ENCODE measurements around the gene SPTLC3.

DNA sequence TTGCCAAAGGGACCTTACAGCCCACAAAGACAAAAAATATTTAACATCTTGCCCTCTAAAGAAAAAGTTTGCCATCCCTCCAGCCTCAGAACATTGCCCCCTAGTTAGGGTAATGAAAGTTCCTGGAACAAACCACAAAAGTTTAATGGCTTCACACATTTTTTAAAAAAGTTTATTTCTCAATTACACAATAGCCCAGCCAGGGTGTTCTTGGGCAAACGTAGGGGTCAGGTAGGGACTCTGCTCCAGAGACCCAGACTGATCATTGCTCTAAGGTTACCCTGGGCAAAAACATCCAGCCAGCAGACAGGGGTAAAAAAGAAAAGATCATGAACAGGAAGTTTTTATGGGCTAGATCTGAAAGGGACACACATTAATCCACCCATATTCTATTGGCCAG is 207.8 kb downstream of the SPTLC3 start:
- no peak for TF ChIP-seq EZH2 (conservative IDR thresholded peaks at IDR 0.05; ENCODE audit: low read depth, low read length)
- no peak for TF ChIP-seq ZNF83 (CRISPR knock-in tag; IDR thresholded peaks at IDR 0.05; ENCODE audit: borderline replicate concordance)
- TF ChIP-seq, protein P1, sequence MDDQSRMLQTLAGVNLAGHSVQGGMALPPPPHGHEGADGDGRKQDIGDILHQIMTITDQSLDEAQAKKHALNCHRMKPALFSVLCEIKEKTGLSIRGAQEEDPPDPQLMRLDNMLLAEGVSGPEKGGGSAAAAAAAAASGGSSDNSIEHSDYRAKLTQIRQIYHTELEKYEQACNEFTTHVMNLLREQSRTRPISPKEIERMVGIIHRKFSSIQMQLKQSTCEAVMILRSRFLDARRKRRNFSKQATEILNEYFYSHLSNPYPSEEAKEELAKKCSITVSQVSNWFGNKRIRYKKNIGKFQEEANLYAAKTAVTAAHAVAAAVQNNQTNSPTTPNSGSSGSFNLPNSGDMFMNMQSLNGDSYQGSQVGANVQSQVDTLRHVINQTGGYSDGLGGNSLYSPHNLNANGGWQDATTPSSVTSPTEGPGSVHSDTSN (CRISPR knock-in tag; IDR thresholded peaks at IDR 0.05; ENCODE audit: borderline replicate concordance), result no peak
- TF ChIP-seq, protein P2, sequence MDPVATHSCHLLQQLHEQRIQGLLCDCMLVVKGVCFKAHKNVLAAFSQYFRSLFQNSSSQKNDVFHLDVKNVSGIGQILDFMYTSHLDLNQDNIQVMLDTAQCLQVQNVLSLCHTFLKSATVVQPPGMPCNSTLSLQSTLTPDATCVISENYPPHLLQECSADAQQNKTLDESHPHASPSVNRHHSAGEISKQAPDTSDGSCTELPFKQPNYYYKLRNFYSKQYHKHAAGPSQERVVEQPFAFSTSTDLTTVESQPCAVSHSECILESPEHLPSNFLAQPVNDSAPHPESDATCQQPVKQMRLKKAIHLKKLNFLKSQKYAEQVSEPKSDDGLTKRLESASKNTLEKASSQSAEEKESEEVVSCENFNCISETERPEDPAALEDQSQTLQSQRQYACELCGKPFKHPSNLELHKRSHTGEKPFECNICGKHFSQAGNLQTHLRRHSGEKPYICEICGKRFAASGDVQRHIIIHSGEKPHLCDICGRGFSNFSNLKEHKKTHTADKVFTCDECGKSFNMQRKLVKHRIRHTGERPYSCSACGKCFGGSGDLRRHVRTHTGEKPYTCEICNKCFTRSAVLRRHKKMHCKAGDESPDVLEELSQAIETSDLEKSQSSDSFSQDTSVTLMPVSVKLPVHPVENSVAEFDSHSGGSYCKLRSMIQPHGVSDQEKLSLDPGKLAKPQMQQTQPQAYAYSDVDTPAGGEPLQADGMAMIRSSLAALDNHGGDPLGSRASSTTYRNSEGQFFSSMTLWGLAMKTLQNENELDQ (CRISPR knock-in tag; IDR thresholded peaks at IDR 0.05; ENCODE audit: borderline replicate concordance), result no peak
- TF ChIP-seq NR2F1 (CRISPR knock-in tag; IDR thresholded peaks at IDR 0.05), result no peak
- TF ChIP-seq, protein P3, sequence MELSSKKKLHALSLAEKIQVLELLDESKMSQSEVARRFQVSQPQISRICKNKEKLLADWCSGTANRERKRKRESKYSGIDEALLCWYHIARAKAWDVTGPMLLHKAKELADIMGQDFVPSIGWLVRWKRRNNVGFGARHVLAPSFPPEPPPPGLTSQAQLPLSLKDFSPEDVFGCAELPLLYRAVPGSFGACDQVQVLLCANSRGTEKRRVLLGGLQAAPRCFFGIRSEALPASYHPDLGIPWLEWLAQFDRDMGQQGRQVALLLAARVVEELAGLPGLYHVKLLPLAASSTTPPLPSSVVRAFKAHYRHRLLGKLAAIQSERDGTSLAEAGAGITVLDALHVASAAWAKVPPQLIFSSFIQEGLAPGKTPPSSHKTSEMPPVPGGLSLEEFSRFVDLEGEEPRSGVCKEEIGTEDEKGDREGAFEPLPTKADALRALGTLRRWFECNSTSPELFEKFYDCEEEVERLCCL (CRISPR knock-in tag; IDR thresholded peaks at IDR 0.05; ENCODE audit: borderline replicate concordance), result no peak
- no peak for TF ChIP-seq NCOA2 (CRISPR knock-in tag; IDR thresholded peaks at IDR 0.05)
- TF ChIP-seq FOXJ3 (CRISPR knock-in tag; IDR thresholded peaks at IDR 0.05; ENCODE audit: borderline replicate concordance), result no peak
